C4-2B (cell line): ENCODE data around the gene CLSTN2.

Source experiments
- CTCF ChIP-seq: fragments of 450-650 bp; conservative IDR thresholded peaks from 2 replicates; pipeline ENCODE4 v1.5.1; 2017; ENCODE audit warnings: mild to moderate bottlenecking
- ZFX ChIP-seq: fragments of 450-650 bp; IDR thresholded peaks from 2 replicates; pipeline ENCODE4 v1.6.1; 2017

GRCh38 chr3:139979991-139980390, 45.0 kb downstream of the CLSTN2 start:
- TF ChIP-seq CTCF, result no peak
- no peak for TF ChIP-seq ZFX
